PC-3 (cell line): Measurements from ENCODE around the gene LASP1NB.

ENCODE experiments used
- ATAC-seq: fragments of 200-7000 bp; cut with Tn5 transposase; 2 replicates; pipeline ENCODE4 v1.9.1; 2020; ENCODE audit warnings: mild to moderate bottlenecking, moderate library complexity
- BruUV-seq: library from RNA; stranded (reverse); fragments of 400-500 nt; replicated peaks from 2 replicates; lab custom pipeline; 2021; lab: Mats Ljungman, UMichigan
- CTCF ChIA-PET: fragments of 300-600 bp; sonication (Branson Sonifier 250); formaldehyde crosslinking; loops from one replicate; lab custom pipeline; 2022; ENCODE audit warnings: antibody characterized with exemption; lab: Charles Lee
- POLR2A ChIA-PET: fragments of 300-600 bp; sonication (Branson Sonifier 250); formaldehyde crosslinking; loops from one replicate; lab custom pipeline; 2022; ENCODE audit warnings: antibody characterized with exemption; ENCODE audit not compliant: unreplicated experiment; lab: Charles Lee
- DNase-seq: peaks from one replicate; pipeline ENCODE4 v3.0.0-alpha.2; 2015
- H2AFZ ChIP-seq: fragments of 300-600 bp; sonication (generic); 2 replicates; pipeline ENCODE4 v1.6.0; 2016; ENCODE audit warnings: antibody characterized with exemption, low read length
- H3F3A ChIP-seq: fragments of 300-600 bp; sonication (generic); one replicate; pipeline ENCODE4 v1.6.0; 2017; ENCODE audit warnings: antibody characterized with exemption, low read length, control low read depth, mild to moderate bottlenecking; ENCODE audit not compliant: unreplicated experiment
- H3K27ac ChIP-seq: fragments of 300-600 bp; sonication (generic); 2 replicates; pipeline ENCODE4 v1.5.1; 2016; ENCODE audit warnings: mild to moderate bottlenecking, low read length
- H3K27me3 ChIP-seq: fragments of 300-600 bp; sonication (generic); 2 replicates; pipeline ENCODE4 v1.6.1; 2016; ENCODE audit warnings: low read length, mixed read lengths
- H3K36me3 ChIP-seq: fragments of 300-600 bp; sonication (generic); 2 replicates; pipeline ENCODE4 v1.6.1; 2016; ENCODE audit warnings: low read depth, mixed run types, low read length, mixed read lengths
- H3K4me1 ChIP-seq: fragments of 300-600 bp; sonication (generic); 2 replicates; pipeline ENCODE4 v1.5.1; 2016; ENCODE audit warnings: low read length; ENCODE audit not compliant: insufficient read depth
- H3K4me2 ChIP-seq: fragments of 300-600 bp; sonication (generic); 2 replicates; pipeline ENCODE4 v1.6.0; 2016; ENCODE audit warnings: low read length
- H3K4me3 ChIP-seq: fragments of 300-600 bp; sonication (generic); 2 replicates; pipeline ENCODE4 v1.5.1; 2016; ENCODE audit warnings: mild to moderate bottlenecking, low read length, mixed read lengths
- H3K79me2 ChIP-seq: fragments of 300-600 bp; sonication (generic); 2 replicates; pipeline ENCODE4 v1.6.1; 2017; ENCODE audit warnings: low read length, mixed read lengths
- H3K9ac ChIP-seq: fragments of 300-600 bp; sonication (generic); 2 replicates; pipeline ENCODE4 v1.6.0; 2016; ENCODE audit warnings: mild to moderate bottlenecking, low read length
- H3K9me2 ChIP-seq: fragments of 300-600 bp; sonication (generic); replicated peaks from 2 replicates; pipeline ENCODE4 v1.6.1; 2016; ENCODE audit warnings: mixed run types, low read length, mixed read lengths
- H3K9me3 ChIP-seq: fragments of 300-600 bp; sonication (generic); 2 replicates; pipeline ENCODE4 v1.6.1; 2016; ENCODE audit warnings: low read length, mixed read lengths
- H4K20me1 ChIP-seq: fragments of 300-600 bp; sonication (generic); 2 replicates; pipeline ENCODE4 v1.6.1; 2016; ENCODE audit warnings: low read length, mixed read lengths
- EZH2 ChIP-seq: fragments of 300-600 bp; sonication (generic); IDR thresholded peaks from one replicate; pipeline ENCODE4 v1.6.1; 2017; ENCODE audit warnings: antibody characterized with exemption, mild to moderate bottlenecking, low read length; ENCODE audit not compliant: unreplicated experiment
- EZH2phosphoT487 ChIP-seq: fragments of 300-600 bp; sonication (generic); IDR thresholded peaks from 2 replicates; pipeline ENCODE4 v1.6.1; 2018; ENCODE audit warnings: mild to moderate bottlenecking, antibody characterized with exemption, low read length, borderline replicate concordance
- intact Hi-C: fragments of 100-400 bp; cut with micrococcal nuclease; formaldehyde crosslinking; loops from 2 replicates; pipeline ENCODE4 v1.9.0; 2023
- TF ChIP-seq, protein P1 (sequence below): fragments of 300-600 bp; sonication (generic); conservative IDR thresholded peaks from 2 replicates; pipeline ENCODE4 v1.5.1; 2017; ENCODE audit warnings: antibody characterized with exemption, low read depth, mild to moderate bottlenecking, low read length

LASP1NB gene

GRCh38 chr17:38879878-38880665 lies 45.3 kb upstream of the LASP1NB start:
- Histone ChIP-seq H3K4me3 (peak overlapping the region; percentile 50), H3K9ac (no peak overlapping the region), H3K4me1 (peaks cover 30% of the 10 kb centered on the region), H3K9me2 (no peaks in the 10 kb centered on the region), H3K79me2 (peaks cover 63% of the 10 kb centered on the region), H3K36me3 (peaks cover 10% of the 10 kb centered on the region; the same call in 1 of the 2 replicates), H3K4me2 (peak overlapping the region; percentile 77), H4K20me1 (no peaks in the 10 kb centered on the region), H3K27me3 (no peaks in the 10 kb centered on the region), H3K27ac (peak overlapping the region; percentile 48), H2AFZ (no peak overlapping the region), H3K9me3 (no peaks in the 10 kb centered on the region), H3F3A (no peaks in the 10 kb centered on the region)
- ATAC-seq (peak; percentile 79), DNase-seq (peak; percentile 90)
- no TSS peak for BruUV-seq
- ChIA-PET CTCF (no interaction called here), POLR2A (interaction anchor here (0.5 to 0.7 kb wide), 3 partner anchors 9 to 753 kb away, joined by 3 to 15 read pairs (median 9); no protein-coding TSS in a partner anchor)
- intact Hi-C loops = no loop called here
- TF ChIP-seq, protein P1, sequence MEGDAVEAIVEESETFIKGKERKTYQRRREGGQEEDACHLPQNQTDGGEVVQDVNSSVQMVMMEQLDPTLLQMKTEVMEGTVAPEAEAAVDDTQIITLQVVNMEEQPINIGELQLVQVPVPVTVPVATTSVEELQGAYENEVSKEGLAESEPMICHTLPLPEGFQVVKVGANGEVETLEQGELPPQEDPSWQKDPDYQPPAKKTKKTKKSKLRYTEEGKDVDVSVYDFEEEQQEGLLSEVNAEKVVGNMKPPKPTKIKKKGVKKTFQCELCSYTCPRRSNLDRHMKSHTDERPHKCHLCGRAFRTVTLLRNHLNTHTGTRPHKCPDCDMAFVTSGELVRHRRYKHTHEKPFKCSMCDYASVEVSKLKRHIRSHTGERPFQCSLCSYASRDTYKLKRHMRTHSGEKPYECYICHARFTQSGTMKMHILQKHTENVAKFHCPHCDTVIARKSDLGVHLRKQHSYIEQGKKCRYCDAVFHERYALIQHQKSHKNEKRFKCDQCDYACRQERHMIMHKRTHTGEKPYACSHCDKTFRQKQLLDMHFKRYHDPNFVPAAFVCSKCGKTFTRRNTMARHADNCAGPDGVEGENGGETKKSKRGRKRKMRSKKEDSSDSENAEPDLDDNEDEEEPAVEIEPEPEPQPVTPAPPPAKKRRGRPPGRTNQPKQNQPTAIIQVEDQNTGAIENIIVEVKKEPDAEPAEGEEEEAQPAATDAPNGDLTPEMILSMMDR = no peak
- TF ChIP-seq EZH2phosphoT487 (no peak), EZH2 (no peak)

DNA sequence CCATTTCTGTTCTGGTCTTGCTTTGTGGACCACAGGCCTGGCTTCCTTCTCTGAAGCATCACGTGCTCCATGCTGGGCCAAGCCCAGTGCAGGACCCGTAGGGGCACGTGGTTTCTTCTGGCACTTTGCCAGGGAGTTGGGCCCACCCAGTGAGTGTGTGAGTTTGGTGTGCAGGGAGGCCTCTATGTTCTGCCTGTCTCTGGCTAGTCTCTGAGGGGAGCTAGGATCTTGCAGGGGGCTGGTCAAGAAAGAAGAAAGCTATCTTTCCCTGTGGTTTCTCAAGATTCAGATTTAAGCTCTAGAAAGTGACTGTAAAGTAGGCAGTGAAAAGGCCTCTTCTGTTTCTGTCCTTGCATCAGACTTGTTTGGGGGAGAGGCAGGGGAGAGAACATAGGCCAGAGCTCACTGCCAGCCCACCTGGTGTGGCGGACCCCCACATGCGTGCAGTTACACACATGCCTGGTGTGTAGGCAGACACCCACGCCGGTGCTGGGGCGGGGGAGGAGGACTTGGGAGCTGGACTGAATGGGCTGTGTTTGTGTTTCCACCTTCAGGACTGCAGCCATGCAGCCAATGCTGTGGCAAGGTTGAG lies 43.7 kb upstream of the LASP1NB start:
- intact Hi-C loops = no loop called here
- Histone ChIP-seq H3K4me3 (no peak overlapping the region), H3K9ac (no peak overlapping the region), H3K79me2 (peaks cover 67% of the 10 kb centered on the region), H3K27me3 (no peaks in the 10 kb centered on the region), H3K4me2 (no peak overlapping the region), H3F3A (no peaks in the 10 kb centered on the region), H3K4me1 (peaks cover 30% of the 10 kb centered on the region), H3K9me3 (no peaks in the 10 kb centered on the region), H3K9me2 (no peaks in the 10 kb centered on the region), H3K36me3 (peaks cover 10% of the 10 kb centered on the region; the same call in 1 of the 2 replicates), H3K27ac (no peak overlapping the region), H2AFZ (no peak overlapping the region), H4K20me1 (no peaks in the 10 kb centered on the region)
- ChIA-PET CTCF (no interaction called here), POLR2A (no interaction called here)
- ATAC-seq (no peak), DNase-seq (no peak)
- TF ChIP-seq, protein P1 = no peak
- TF ChIP-seq EZH2phosphoT487 (no peak), EZH2 (no peak)
- no TSS peak for BruUV-seq

GRCh38 chr17:38882870-38883269 lies 42.5 kb upstream of the LASP1NB start:
- no peaks in the 10 kb centered on the region for H4K20me1 ChIP-seq
- DNase-seq = no peak
- peaks cover 10% of the 10 kb centered on the region; the same call in 1 of the 2 replicates for H3K36me3 ChIP-seq
- no peaks in the 10 kb centered on the region for H3K27me3 ChIP-seq
- no peak overlapping the region for H3K4me2 ChIP-seq
- H3K9me3 ChIP-seq = no peaks in the 10 kb centered on the region
- BruUV-seq = no TSS peak
- POLR2A ChIA-PET = no interaction called here
- TF ChIP-seq, protein P1 = no peak
- TF ChIP-seq EZH2phosphoT487 (no peak), EZH2 (no peak)
- H3K4me1 ChIP-seq = peaks cover 30% of the 10 kb centered on the region
- no peak overlapping the region for H3K9ac ChIP-seq
- H3K27ac ChIP-seq = no peak overlapping the region
- peaks cover 68% of the 10 kb centered on the region for H3K79me2 ChIP-seq
- CTCF ChIA-PET = no interaction called here
- no peaks in the 10 kb centered on the region for H3F3A ChIP-seq
- ATAC-seq = no peak
- H3K4me3 ChIP-seq = no peak overlapping the region
- H3K9me2 ChIP-seq = no peaks in the 10 kb centered on the region
- no peak overlapping the region for H2AFZ ChIP-seq
- intact Hi-C loops = no loop called here
